ENCODE data around the gene CXXC5. TPM values are rescaled to one million over a fixed set of nuclear protein-coding genes. Genes with fewer than 3 reads are reported as not detected.
"Not testable (repeated sequence)": the region's sequence is repeated elsewhere in the genome, so short reads cannot be mapped to it uniquely, and the experiment has no call there.

CXXC5 gene
- total RNA-seq, 1 experiment from 2014 or later: 97.2 TPM

- TF ChIP-seq E2F1 (CRISPR knock-in tag; IDR thresholded peaks at IDR 0.05) (no peak), SOX15 (CRISPR knock-in tag; IDR thresholded peaks at IDR 0.05) (no peak), ZNF317 (CRISPR knock-in tag; IDR thresholded peaks at IDR 0.05; ENCODE audit: borderline replicate concordance, low read depth) (no peak)
Measured at GRCh38 chr5:139717221-139717620, 69.1 kb downstream of the CXXC5 start (continued).

- DNase-seq (ENCODE audit: low spot score); POLR2A ChIA-PET; H3K4me3 Mint-ChIP-seq; H3K27ac Mint-ChIP-seq; CTCF ChIA-PET; ATAC-seq; H3K4me1 Mint-ChIP-seq: not testable (repeated sequence)
- Mint-ChIP-seq H3K27me3 (ENCODE audit: low read depth) (peaks cover 10% of the 10 kb centered on the region), H3K36me3 (peaks cover 46% of the 10 kb centered on the region), H3K9me3 (peaks cover 25% of the 10 kb centered on the region)
Measured at GRCh38 chr5:139718403-139718802, 70.3 kb downstream of the CXXC5 start.

- H3K36me3 Mint-ChIP-seq: peaks cover 46% of the 10 kb centered on the region
- H3K4me3 Mint-ChIP-seq; H3K27ac Mint-ChIP-seq; DNase-seq (ENCODE audit: low spot score); ATAC-seq; POLR2A ChIA-PET; H3K4me1 Mint-ChIP-seq: not testable (repeated sequence)
- CTCF ChIA-PET: interaction anchor here (0.6 to 1.3 kb wide), 2 partner anchors 45 to 83 kb away, joined by 3 read pairs; no protein-coding TSS in a partner anchor
- peaks cover 25% of the 10 kb centered on the region for H3K9me3 Mint-ChIP-seq
- H3K27me3 Mint-ChIP-seq (ENCODE audit: low read depth): peaks cover 10% of the 10 kb centered on the region
Measured at GRCh38 chr5:139719970-139720369, 71.8 kb downstream of the CXXC5 start.

GRCh38 chr5:139723986-139724587, 75.9 kb downstream of the CXXC5 start:
- ATAC-seq (no peak), DNase-seq (ENCODE audit: low spot score) (no peak)
- no peaks in the 10 kb centered on the region for H3K4me1 Mint-ChIP-seq
- no peak overlapping the region for H3K4me3 Mint-ChIP-seq
- H3K36me3 Mint-ChIP-seq: peaks cover 28% of the 10 kb centered on the region
- ChIA-PET POLR2A (no interaction called here), CTCF (interaction anchor here (0.6 to 1.2 kb wide), 2 partner anchors 13 to 88 kb away, joined by 3 read pairs; no protein-coding TSS in a partner anchor)
- H3K9me3 Mint-ChIP-seq: peaks cover 15% of the 10 kb centered on the region
- H3K27me3 Mint-ChIP-seq (ENCODE audit: low read depth): peaks cover 5% of the 10 kb centered on the region
- H3K27ac Mint-ChIP-seq: no peak overlapping the region
- TF ChIP-seq ZBTB43 (CRISPR knock-in tag; IDR thresholded peaks at IDR 0.05): no peak
- TF ChIP-seq ETV6 (CRISPR knock-in tag; IDR thresholded peaks at IDR 0.05): no peak
- TF ChIP-seq GABPB1 (CRISPR knock-in tag; IDR thresholded peaks at IDR 0.05): no peak
- no peak for TF ChIP-seq TP53 (CRISPR knock-in tag; IDR thresholded peaks at IDR 0.05)
- no peak for TF ChIP-seq STAT6 (CRISPR knock-in tag; conservative IDR thresholded peaks at IDR 0.05; ENCODE audit: low read depth)
- no peak for TF ChIP-seq ZNF263 (CRISPR knock-in tag; IDR thresholded peaks at IDR 0.05; ENCODE audit: low read depth)
- no peak for TF ChIP-seq GRHL2 (CRISPR knock-in tag; IDR thresholded peaks at IDR 0.05; ENCODE audit: insufficient replicate concordance, severe bottlenecking)
- no peak for TF ChIP-seq ZMAT4 (CRISPR knock-in tag; IDR thresholded peaks at IDR 0.05)
- no peak for TF ChIP-seq HMGXB4 (CRISPR knock-in tag; IDR thresholded peaks at IDR 0.05)
- TF ChIP-seq ZNF396 (CRISPR knock-in tag; IDR thresholded peaks at IDR 0.05; ENCODE audit: borderline replicate concordance): no peak
- no peak for TF ChIP-seq ZNF512 (CRISPR knock-in tag; IDR thresholded peaks at IDR 0.05; ENCODE audit: borderline replicate concordance)
- no peak for TF ChIP-seq MLX (CRISPR knock-in tag; IDR thresholded peaks at IDR 0.05)
- no peak for TF ChIP-seq FOXJ3 (CRISPR knock-in tag; IDR thresholded peaks at IDR 0.05; ENCODE audit: borderline replicate concordance)
- no peak for TF ChIP-seq ATF1 (CRISPR knock-in tag; IDR thresholded peaks at IDR 0.05)
